SK-N-SH (cell line): ENCODE data around the gene ENHO. TPM values are rescaled to one million over a fixed set of nuclear protein-coding genes. Genes with fewer than 3 reads are reported as not detected.

Source experiments
- CTCF ChIA-PET: fragments of 300-600, 350-600 bp; formaldehyde crosslinking; extraction: SDS; loops from one replicate; lab custom pipeline; 2021; lab: Yijun Ruan, JAX
- POLR2A ChIA-PET: fragments of 350-600 bp; sonication (Branson Sonifier 250); formaldehyde crosslinking; extraction: SDS; loops from one replicate; lab custom pipeline; 2020; ENCODE audit warnings: antibody characterized with exemption, inconsistent platforms; lab: Yijun Ruan, JAX
- DNase-seq: peaks from one replicate; pipeline ENCODE4 v3.0.0; 2012
- H2AFZ ChIP-seq: fragments of 200-600 bp; sonication (generic); 2 replicates; pipeline ENCODE4 v1.8.1; 2016; ENCODE audit warnings: antibody characterized with exemption, mild to moderate bottlenecking, low read depth
- H3F3A ChIP-seq: fragments of 200-600 bp; sonication (generic); replicated peaks from 2 replicates; pipeline ENCODE3; 2016; ENCODE audit warnings: antibody characterized with exemption, mild to moderate bottlenecking; ENCODE audit not compliant: insufficient read depth
- H3K27ac ChIP-seq, 2 experiments: fragments of 200-500 bp in 1 of 2; fragments of 200-600 bp in 1 of 2; sonication (Bioruptor generic) in 1 of 2; sonication (generic), shearing (Covaris generic) in 1 of 2; 2 replicates each; pipeline versions ENCODE4 v1.5.1 to v1.6.1; 2014 to 2016; ENCODE audit warnings: low read depth in 2 of 2, inconsistent platforms in 1 of 2, low read length in 1 of 2, mild to moderate bottlenecking in 1 of 2, mixed read lengths in 1 of 2
- H3K27me3 ChIP-seq: fragments of 200-600 bp; sonication (generic), shearing (Covaris generic); 2 replicates; pipeline ENCODE4 v1.6.1; 2016; ENCODE audit warnings: mixed run types; ENCODE audit not compliant: insufficient read depth
- H3K36me3 ChIP-seq, 2 experiments: fragments of 200-500 bp in 1 of 2; fragments of 200-600 bp in 1 of 2; sonication (Bioruptor generic) in 1 of 2; sonication (generic) in 1 of 2; replicated peaks in 1 of 2; 2 replicates each; pipeline versions ENCODE3 to v1.5.1; 2014 to 2016; ENCODE audit warnings: low read length in 1 of 2, mild to moderate bottlenecking in 1 of 2; ENCODE audit not compliant: insufficient read depth in 2 of 2, control insufficient read depth in 1 of 2
- H3K4me1 ChIP-seq, 2 experiments: fragments of 200-500 bp in 1 of 2; fragments of 200-600 bp in 1 of 2; sonication (Bioruptor generic) in 1 of 2; sonication (generic), shearing (Covaris generic) in 1 of 2; 2 replicates each; pipeline versions ENCODE4 v1.5.1 to v1.6.1; 2014 to 2016; ENCODE audit warnings: low read depth in 1 of 2, low read length in 1 of 2, mixed run types in 1 of 2; ENCODE audit not compliant: insufficient read depth in 2 of 2, control insufficient read depth in 1 of 2
- H3K4me2 ChIP-seq: fragments of 200-600 bp; sonication (generic), shearing (Covaris generic); 2 replicates; pipeline ENCODE4 v1.6.1; 2017; ENCODE audit warnings: mixed run types
- H3K4me3 ChIP-seq, 2 experiments: fragments of 200-500 bp in 1 of 2; fragments of 200-600 bp in 1 of 2; sonication (Bioruptor generic) in 1 of 2; sonication (generic), shearing (Covaris generic) in 1 of 2; 2 replicates each; pipeline versions ENCODE4 v1.5.1 to v1.8.1; 2014 to 2016; ENCODE audit warnings: low read depth in 2 of 2, inconsistent platforms in 1 of 2, low read length in 1 of 2, mild to moderate bottlenecking in 1 of 2, mixed read lengths in 1 of 2, moderate library complexity in 1 of 2
- H3K79me2 ChIP-seq: fragments of 200-600 bp; sonication (generic); 2 replicates; pipeline ENCODE4 v1.8.1; 2017; ENCODE audit warnings: mild to moderate bottlenecking; ENCODE audit not compliant: insufficient read depth
- H3K9ac ChIP-seq: fragments of 200-600 bp; sonication (generic); 2 replicates; pipeline ENCODE4 v1.6.1; 2017; ENCODE audit warnings: mixed run types
- H3K9me2 ChIP-seq: fragments of 200-600 bp; sonication (generic); 2 replicates; pipeline ENCODE4 v1.6.1; 2017; ENCODE audit warnings: mixed run types
- H3K9me3 ChIP-seq: fragments of 200-600 bp; sonication (generic); 2 replicates; pipeline ENCODE4 v1.6.1; 2017; ENCODE audit warnings: mixed run types, mild to moderate bottlenecking, moderate library complexity
- H4K20me1 ChIP-seq: fragments of 200-600 bp; sonication (generic); 2 replicates; pipeline ENCODE4 v1.6.1; 2017; ENCODE audit warnings: mild to moderate bottlenecking, mixed run types; ENCODE audit not compliant: insufficient read depth
- CTCF ChIP-seq: fragments of 200-600 bp; sonication (generic); IDR thresholded peaks from 2 replicates; pipeline ENCODE4 v1.6.1; 2017; ENCODE audit warnings: antibody characterized with exemption, mild to moderate bottlenecking, moderate library complexity
- ELF1 ChIP-seq: IDR thresholded peaks from 2 replicates; pipeline ENCODE4 v1.4.0; 2012
- EP300 ChIP-seq, 2 experiments: IDR thresholded peaks; 2 replicates each; pipeline versions ENCODE4 v1.4.0 to v1.6.1; 2012; ENCODE audit warnings: borderline replicate concordance in 1 of 2, low read depth in 1 of 2, low read length in 1 of 2
- FOSL2 ChIP-seq: IDR thresholded peaks from 2 replicates; pipeline ENCODE4 v1.4.0; 2012; ENCODE audit warnings: low read depth, mild to moderate bottlenecking, moderate library complexity, borderline replicate concordance
- FOXM1 ChIP-seq: IDR thresholded peaks from 2 replicates; pipeline ENCODE4 v1.4.0; 2012; ENCODE audit warnings: low read depth, mild to moderate bottlenecking
- JUND ChIP-seq: IDR thresholded peaks from 2 replicates; pipeline ENCODE4 v1.4.0; 2012
- MEF2A ChIP-seq: IDR thresholded peaks from 2 replicates; pipeline ENCODE4 v1.4.0; 2012; ENCODE audit warnings: low read depth, borderline replicate concordance
- MXI1 ChIP-seq: IDR thresholded peaks from 2 replicates; pipeline ENCODE4 v1.6.1; 2012; ENCODE audit warnings: mild to moderate bottlenecking, low read depth, low read length, improper control_type of control experiment
- NFIC ChIP-seq: IDR thresholded peaks from 2 replicates; pipeline ENCODE4 v1.4.0; 2012; ENCODE audit warnings: borderline replicate concordance
- NRF1 ChIP-seq: IDR thresholded peaks from 2 replicates; pipeline ENCODE4 v1.6.1; 2012; ENCODE audit warnings: low read depth, mild to moderate bottlenecking, low read length
- RAD21 ChIP-seq: IDR thresholded peaks from 2 replicates; pipeline ENCODE4 v1.6.1; 2012; ENCODE audit warnings: mild to moderate bottlenecking, low read length
- RCOR1 ChIP-seq: fragments of 150-350 bp; IDR thresholded peaks from 2 replicates; pipeline ENCODE4 v1.6.1; 2017; ENCODE audit warnings: antibody characterized with exemption, low read length
- RFX5 ChIP-seq: IDR thresholded peaks from 2 replicates; pipeline ENCODE4 v1.6.1; 2012; ENCODE audit warnings: mild to moderate bottlenecking, improper control_type of control experiment, low read length
- SMC3 ChIP-seq: IDR thresholded peaks from 2 replicates; pipeline ENCODE4 v1.6.1; 2012; ENCODE audit warnings: low read depth, low read length, improper control_type of control experiment
- TCF12 ChIP-seq: IDR thresholded peaks from 2 replicates; pipeline ENCODE4 v1.4.0; 2012
- TEAD4 ChIP-seq: IDR thresholded peaks from 2 replicates; pipeline ENCODE4 v1.4.0; 2012; ENCODE audit warnings: mild to moderate bottlenecking, borderline replicate concordance; ENCODE audit not compliant: insufficient read depth
- WGBS: methylation state at CpG from one replicate; pipeline ENCODE4 v1.1.6; 2017; ENCODE audit warnings: low lambda C conversion rate; 5-methylcytosine and 5-hydroxymethylcytosine counted together
- polyA plus RNA-seq, 3 experiments: library from polyadenylated mRNA; depleted of rRNA; stranded (reverse); fragments of >200 nt; gene quantifications; 2 replicates each; pipeline ENCODE4 v1.2.3, GENCODE V29; 2012
- TF ChIP-seq, protein P1 (sequence below): IDR thresholded peaks from 2 replicates; pipeline ENCODE4; 2012
- TF ChIP-seq, protein P2 (sequence below): IDR thresholded peaks from 2 replicates; pipeline ENCODE4 v1.6.1; 2012; ENCODE audit warnings: mild to moderate bottlenecking, low read depth, low read length, moderate library complexity

Gene ENHO
- polyA plus RNA-seq, 1 of the 3 experiments (the other 2 are of a cell fraction) = 1.5 TPM

DNA sequence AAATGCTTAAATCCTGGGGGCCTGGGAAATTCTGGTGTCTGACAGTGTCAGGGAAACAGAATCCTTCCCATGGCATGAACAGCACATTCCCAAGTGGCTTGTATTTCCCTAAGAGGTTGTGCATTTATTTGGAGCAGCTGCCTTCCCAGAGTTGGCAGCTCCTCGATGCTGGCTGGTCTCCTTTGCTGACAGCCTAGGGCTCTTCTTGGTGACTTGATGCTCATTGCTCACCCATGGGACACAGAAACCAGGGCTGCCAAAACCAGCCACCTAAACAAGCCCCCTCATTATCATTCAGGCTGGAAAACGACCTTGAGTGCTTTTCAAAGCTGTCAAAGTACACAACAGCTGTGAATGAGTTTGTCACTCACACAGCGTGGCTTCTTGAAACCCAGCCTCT, 24.2 kb downstream of the ENHO start:
- ChIA-PET CTCF (interaction anchor here (0.6 to 13.3 kb wide), 11 partner anchors 12 to 222 kb away, joined by 3 to 103 read pairs (median 4); no protein-coding TSS in a partner anchor), POLR2A (no interaction called here)

DNA sequence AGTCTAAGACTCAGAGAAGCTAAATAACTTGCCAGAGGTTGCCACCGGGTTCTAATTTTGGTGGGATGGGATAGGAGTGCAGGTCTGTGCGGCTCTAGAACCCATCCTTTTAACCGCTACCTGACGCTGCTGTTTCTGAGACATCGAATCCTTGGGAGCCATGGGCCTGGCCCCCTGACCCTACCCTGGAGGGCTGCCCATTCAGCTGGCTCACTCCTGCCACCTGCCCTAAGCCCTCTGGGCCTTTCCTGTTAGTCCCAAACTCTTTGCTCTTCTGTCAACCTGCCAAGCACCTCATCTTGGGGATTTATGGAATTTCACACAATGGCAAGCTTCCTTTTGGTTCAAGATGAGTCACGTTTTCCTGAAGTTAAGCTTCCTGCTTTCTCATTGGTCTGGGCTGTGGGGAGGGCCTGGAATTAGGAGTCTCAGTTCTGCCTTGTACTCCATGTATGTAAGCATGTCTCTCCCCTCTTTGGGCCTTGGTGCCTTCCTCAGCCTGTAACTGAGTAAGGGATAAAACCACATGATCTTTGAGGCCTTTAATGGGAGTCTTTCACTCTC, 26.6 kb downstream of the ENHO start:
- TF ChIP-seq RCOR1 (no peak), JUND (no peak), NRF1 (no peak), MEF2A (no peak), ELF1 (no peak), RFX5 (no peak), EP300 (IDR thresholded peaks at IDR 0.05; ENCODE audit: borderline replicate concordance in 1 of 2, low read depth in 1 of 2, low read length in 1 of 2) (no peak), NFIC (no peak), SMC3 (no peak), TEAD4 (no peak), TCF12 (no peak), RAD21 (no peak), CTCF (no peak), FOXM1 (no peak), FOSL2 (no peak)
- TF ChIP-seq, protein P1, sequence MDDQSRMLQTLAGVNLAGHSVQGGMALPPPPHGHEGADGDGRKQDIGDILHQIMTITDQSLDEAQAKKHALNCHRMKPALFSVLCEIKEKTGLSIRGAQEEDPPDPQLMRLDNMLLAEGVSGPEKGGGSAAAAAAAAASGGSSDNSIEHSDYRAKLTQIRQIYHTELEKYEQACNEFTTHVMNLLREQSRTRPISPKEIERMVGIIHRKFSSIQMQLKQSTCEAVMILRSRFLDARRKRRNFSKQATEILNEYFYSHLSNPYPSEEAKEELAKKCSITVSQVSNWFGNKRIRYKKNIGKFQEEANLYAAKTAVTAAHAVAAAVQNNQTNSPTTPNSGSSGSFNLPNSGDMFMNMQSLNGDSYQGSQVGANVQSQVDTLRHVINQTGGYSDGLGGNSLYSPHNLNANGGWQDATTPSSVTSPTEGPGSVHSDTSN = no peak
- TF ChIP-seq, protein P2, sequence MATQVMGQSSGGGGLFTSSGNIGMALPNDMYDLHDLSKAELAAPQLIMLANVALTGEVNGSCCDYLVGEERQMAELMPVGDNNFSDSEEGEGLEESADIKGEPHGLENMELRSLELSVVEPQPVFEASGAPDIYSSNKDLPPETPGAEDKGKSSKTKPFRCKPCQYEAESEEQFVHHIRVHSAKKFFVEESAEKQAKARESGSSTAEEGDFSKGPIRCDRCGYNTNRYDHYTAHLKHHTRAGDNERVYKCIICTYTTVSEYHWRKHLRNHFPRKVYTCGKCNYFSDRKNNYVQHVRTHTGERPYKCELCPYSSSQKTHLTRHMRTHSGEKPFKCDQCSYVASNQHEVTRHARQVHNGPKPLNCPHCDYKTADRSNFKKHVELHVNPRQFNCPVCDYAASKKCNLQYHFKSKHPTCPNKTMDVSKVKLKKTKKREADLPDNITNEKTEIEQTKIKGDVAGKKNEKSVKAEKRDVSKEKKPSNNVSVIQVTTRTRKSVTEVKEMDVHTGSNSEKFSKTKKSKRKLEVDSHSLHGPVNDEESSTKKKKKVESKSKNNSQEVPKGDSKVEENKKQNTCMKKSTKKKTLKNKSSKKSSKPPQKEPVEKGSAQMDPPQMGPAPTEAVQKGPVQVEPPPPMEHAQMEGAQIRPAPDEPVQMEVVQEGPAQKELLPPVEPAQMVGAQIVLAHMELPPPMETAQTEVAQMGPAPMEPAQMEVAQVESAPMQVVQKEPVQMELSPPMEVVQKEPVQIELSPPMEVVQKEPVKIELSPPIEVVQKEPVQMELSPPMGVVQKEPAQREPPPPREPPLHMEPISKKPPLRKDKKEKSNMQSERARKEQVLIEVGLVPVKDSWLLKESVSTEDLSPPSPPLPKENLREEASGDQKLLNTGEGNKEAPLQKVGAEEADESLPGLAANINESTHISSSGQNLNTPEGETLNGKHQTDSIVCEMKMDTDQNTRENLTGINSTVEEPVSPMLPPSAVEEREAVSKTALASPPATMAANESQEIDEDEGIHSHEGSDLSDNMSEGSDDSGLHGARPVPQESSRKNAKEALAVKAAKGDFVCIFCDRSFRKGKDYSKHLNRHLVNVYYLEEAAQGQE = no peak

More for the DNA sequence above, 24.2 kb downstream of the ENHO start:
- H3K36me3 ChIP-seq = no peaks in the 10 kb centered on the region
- no peaks in the 10 kb centered on the region for H4K20me1 ChIP-seq
- H3K27ac ChIP-seq = no peak overlapping the region
- H3K9ac ChIP-seq = no peak overlapping the region
- no peaks in the 10 kb centered on the region for H3K9me2 ChIP-seq
- DNase-seq = no peak
- H3K4me2 ChIP-seq = no peak overlapping the region
- no peaks in the 10 kb centered on the region for H3K79me2 ChIP-seq
- TF ChIP-seq EP300 (IDR thresholded peaks at IDR 0.05; ENCODE audit: borderline replicate concordance in 1 of 2, low read depth in 1 of 2, low read length in 1 of 2) = no peak
- no peak for TF ChIP-seq TCF12
- no peak for TF ChIP-seq MXI1
- H3F3A ChIP-seq = no peaks in the 10 kb centered on the region
- WGBS = 31% methylated on average over 2 of the region's 3 CpGs
- H2AFZ ChIP-seq = no peak overlapping the region
- H3K27me3 ChIP-seq = no peaks in the 10 kb centered on the region
- no peaks in the 10 kb centered on the region for H3K9me3 ChIP-seq
- no peak overlapping the region for H3K4me3 ChIP-seq
- H3K4me1 ChIP-seq = peaks cover 0 to 6% of the 10 kb centered on the region in 2 experiments; a peak in 1 of 4 replicates

More for the DNA sequence above, 26.6 kb downstream of the ENHO start:
- WGBS = 80% methylated on average over 4 of the region's 6 CpGs
- no peak overlapping the region for H2AFZ ChIP-seq
- H3K4me1 ChIP-seq = no peaks in the 10 kb centered on the region; a peak in 1 of 4 replicates
- H3K27me3 ChIP-seq = no peaks in the 10 kb centered on the region
- H3K9me2 ChIP-seq = no peaks in the 10 kb centered on the region
- no peaks in the 10 kb centered on the region for H3K36me3 ChIP-seq
- DNase-seq = no peak
- H3K9ac ChIP-seq = no peak overlapping the region
- no peak overlapping the region for H3K4me3 ChIP-seq
- no peaks in the 10 kb centered on the region for H3K9me3 ChIP-seq
- no peak overlapping the region for H3K27ac ChIP-seq
- H3F3A ChIP-seq = no peaks in the 10 kb centered on the region
- H3K4me2 ChIP-seq = no peak overlapping the region
- CTCF ChIA-PET = interaction anchor here (0.7 to 13.3 kb wide), 10 partner anchors 11 to 164 kb away, joined by 3 to 103 read pairs (median 5); no protein-coding TSS in a partner anchor
- POLR2A ChIA-PET = no interaction called here
- H4K20me1 ChIP-seq = no peaks in the 10 kb centered on the region
- H3K79me2 ChIP-seq = no peaks in the 10 kb centered on the region
